B cell (primary cell): ENCODE results near the gene LYPLAL1.

Source experiments
- CTCF ChIP-seq: fragments of 200-600 bp; IDR thresholded peaks from one replicate; pipeline ENCODE4 v1.8.0; 2022; ENCODE audit warnings: antibody characterized with exemption, mild to moderate bottlenecking
- EZH2 ChIP-seq: IDR thresholded peaks from 2 replicates; pipeline ENCODE4 v1.6.1; 2012; ENCODE audit warnings: borderline replicate concordance, low read depth, mild to moderate bottlenecking, moderate library complexity, low read length; ENCODE audit not compliant: insufficient read depth, poor library complexity, severe bottlenecking

- TF ChIP-seq CTCF, result no peak
- TF ChIP-seq EZH2, result no peak
Observed at GRCh38 chr1:219228058-219228419, 54.4 kb downstream of the LYPLAL1 start.
